Prostate gland (tissue), 2 donors: Measurements from ENCODE around the gene TRAPPC2. TPM values are rescaled to one million over a fixed set of nuclear protein-coding genes. Genes with fewer than 3 reads are reported as not detected.
"Not testable (repeated sequence)": the region's sequence is repeated elsewhere in the genome, so short reads cannot be mapped to it uniquely, and the experiment has no call there.

ENCODE experiments used
- DNase-seq: peaks from one replicate; pipeline ENCODE4 v3.0.0-alpha.2; 2019; ENCODE audit warnings: low spot score
- H3K27ac ChIP-seq, 2 donors: fragments of 200-600 bp; sonication (generic); 2 replicates each; pipeline ENCODE4 v1.5.1; 2017 to 2019
- H3K27me3 ChIP-seq: fragments of 200-600 bp; sonication (generic); replicated peaks from 2 replicates; pipeline ENCODE4 v1.5.1; 2019; ENCODE audit not compliant: insufficient read depth
- H3K36me3 ChIP-seq, 2 donors: fragments of 200-600 bp; sonication (generic); 1 replicate in 1 of 2; 2 replicates in 1 of 2; pipeline versions ENCODE4 v1.5.1 to v1.8.1; 2017 to 2019
- H3K4me1 ChIP-seq: fragments of 200-600 bp; sonication (generic); replicated peaks from 2 replicates; pipeline ENCODE4 v1.5.1; 2019
- H3K4me3 ChIP-seq, 2 donors: fragments of 200-600 bp; sonication (generic); 2 replicates each; pipeline ENCODE4 v1.5.1; 2017 to 2019
- H3K9me3 ChIP-seq: fragments of 200-600 bp; sonication (generic); 2 replicates; pipeline ENCODE4 v1.5.1; 2017
- CTCF ChIP-seq, 4 experiments: fragments of 200-600 bp in 2 of 4; fragments of 450-650 bp in 2 of 4; sonication (generic) in 2 of 4; IDR thresholded peaks; 1 replicate in 3 of 4; 2 replicates in 1 of 4; pipeline ENCODE4 v1.5.1; 2016 to 2019; ENCODE audit warnings: antibody characterized with exemption in 4 of 4, mild to moderate bottlenecking in 2 of 4, moderate library complexity in 2 of 4
- POLR2A ChIP-seq: fragments of 450-650 bp; IDR thresholded peaks from one replicate; pipeline ENCODE4 v1.6.1; 2016; ENCODE audit warnings: antibody characterized with exemption, mild to moderate bottlenecking
- POLR2AphosphoS5 ChIP-seq: sonication (generic); formaldehyde crosslinking; IDR thresholded peaks from one replicate; pipeline ENCODE4 v1.6.1; 2017; ENCODE audit warnings: antibody characterized with exemption
- WGBS: methylation state at CpG from one replicate; pipeline ENCODE4 v1.1.5; 2018; 5-methylcytosine and 5-hydroxymethylcytosine counted together
- intact Hi-C: fragments of 100-400 bp; cut with DNase I; formaldehyde crosslinking; loops from one replicate; pipeline ENCODE4 v1.14.2; 2022
- total RNA-seq, 2 donors: library from RNA; depleted of rRNA; stranded (reverse); fragments of >200 nt; gene quantifications; one replicate each; pipeline ENCODE4 v1.1.0, GENCODE V29; 2016

TRAPPC2 gene
- total RNA-seq, 2 donors from 2014 or later: 15.6 to 20.2 TPM

DNA sequence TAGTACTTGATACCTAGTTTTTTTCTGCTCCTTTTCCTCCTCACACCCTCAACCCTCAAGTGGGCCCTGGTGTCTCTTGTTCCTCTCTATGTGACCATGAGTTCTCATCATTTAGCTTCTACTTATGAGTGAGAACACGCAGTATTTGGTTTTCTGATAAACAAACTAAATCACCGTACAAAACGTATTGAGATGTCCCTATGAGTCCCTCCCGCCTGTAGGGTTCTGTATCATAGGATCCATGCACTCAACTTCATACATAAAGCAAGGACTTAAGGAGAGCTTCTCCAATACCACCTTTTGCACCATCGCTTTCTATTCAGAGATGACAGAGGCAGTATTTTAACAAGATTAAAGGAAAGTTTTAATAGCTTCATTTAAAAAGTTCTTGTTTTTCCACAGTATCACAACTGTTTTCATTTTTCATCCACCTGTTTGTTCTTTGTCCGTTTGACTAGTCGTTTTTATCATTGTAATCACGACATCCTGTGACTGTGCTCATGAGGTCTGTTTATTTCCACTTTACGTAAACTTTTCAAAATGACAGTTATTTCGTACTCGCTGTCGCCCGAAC, 45.9 kb downstream of the TRAPPC2 start:
- H3K9me3 ChIP-seq: no peaks in the 10 kb centered on the region
- 5% methylated on average over 13 of the region's 13 CpGs for WGBS
- intact Hi-C loops: loop anchor here (2.0 kb wide), 1 partner anchor 46 kb away; the partner anchor contains the start of genes OFD1 and TRAPPC2
- no peaks in the 10 kb centered on the region for H3K36me3 ChIP-seq
- H3K27ac ChIP-seq: peak overlapping the region; percentile 90 to 94
- peak overlapping the region; percentile 56 to 66 for H3K4me3 ChIP-seq
- TF ChIP-seq CTCF (IDR thresholded peaks at IDR 0.05) (no peak), POLR2AphosphoS5 (no peak), POLR2A (no peak)
- H3K4me1 ChIP-seq: no peaks in the 10 kb centered on the region
- no peak for DNase-seq
- H3K27me3 ChIP-seq: no peaks in the 10 kb centered on the region

DNA sequence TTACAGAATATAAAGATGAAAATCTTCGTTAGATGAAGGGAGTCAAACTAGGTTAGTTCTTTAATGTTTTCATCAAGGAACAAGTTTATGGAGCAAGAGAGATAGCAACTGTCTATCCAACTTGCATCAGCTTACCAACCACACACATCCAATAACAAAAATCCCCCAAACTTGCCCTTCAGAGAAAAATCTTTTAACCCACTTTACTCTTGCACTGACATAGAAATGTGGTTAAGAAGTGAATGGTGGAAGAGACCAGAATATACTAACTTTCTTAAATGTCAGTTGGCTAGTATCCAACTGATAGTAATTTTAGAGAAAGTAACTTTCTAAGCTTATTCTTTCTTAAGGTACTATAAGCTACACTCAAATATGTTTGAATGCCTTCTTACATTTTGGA, 47.2 kb downstream of the TRAPPC2 start:
- DNase-seq: no peak
- H3K36me3 ChIP-seq: no peaks in the 10 kb centered on the region
- no peaks in the 10 kb centered on the region for H3K9me3 ChIP-seq
- 93% methylated on average over 1 of the region's 1 CpG for WGBS
- H3K27ac ChIP-seq: no peak overlapping the region
- no peaks in the 10 kb centered on the region for H3K4me1 ChIP-seq
- H3K27me3 ChIP-seq: no peaks in the 10 kb centered on the region
- intact Hi-C loops: no loop called here
- TF ChIP-seq CTCF (IDR thresholded peaks at IDR 0.05): no peak
- no peak for TF ChIP-seq POLR2A
- TF ChIP-seq POLR2AphosphoS5: no peak
- no peak overlapping the region for H3K4me3 ChIP-seq

DNA sequence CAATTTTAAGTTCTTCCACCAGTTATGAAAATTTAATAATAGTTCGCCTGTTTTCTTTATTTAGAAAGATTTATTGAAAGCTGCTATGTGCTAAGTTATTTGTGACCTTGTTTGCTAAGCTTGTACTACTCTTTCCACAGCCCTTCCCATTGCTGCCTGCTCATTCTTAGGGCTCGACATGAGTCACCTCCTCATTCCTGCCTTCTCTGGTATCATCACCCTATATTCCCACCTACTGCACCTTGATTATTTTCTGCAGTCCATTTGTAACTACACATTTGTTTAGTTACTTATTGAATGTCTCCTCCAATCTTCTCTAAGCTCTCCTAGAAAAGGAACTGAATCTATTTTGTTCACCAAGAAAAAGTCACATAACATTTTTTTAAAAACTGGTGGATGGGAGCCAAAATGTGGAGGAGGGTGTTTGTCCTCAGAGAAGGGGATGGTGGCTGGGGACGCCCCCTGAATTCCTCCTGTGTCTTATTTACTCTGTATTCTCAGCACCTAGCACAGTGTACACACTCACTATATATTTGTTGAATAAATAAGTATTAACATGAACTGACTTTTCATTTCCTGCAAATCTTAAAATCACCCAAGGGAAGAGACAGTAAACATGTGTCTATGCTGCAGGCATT, 49.2 kb downstream of the TRAPPC2 start:
- no peak for TF ChIP-seq POLR2A
- no peak for TF ChIP-seq POLR2AphosphoS5
- no peak for TF ChIP-seq CTCF (IDR thresholded peaks at IDR 0.05)
- H3K27ac ChIP-seq: no peak overlapping the region
- 31% methylated on average over 3 of the region's 3 CpGs for WGBS
- DNase-seq: no peak
- no peak overlapping the region for H3K4me3 ChIP-seq
- no peaks in the 10 kb centered on the region for H3K4me1 ChIP-seq
- intact Hi-C loops: no loop called here
- no peaks in the 10 kb centered on the region for H3K27me3 ChIP-seq
- no peaks in the 10 kb centered on the region for H3K9me3 ChIP-seq
- H3K36me3 ChIP-seq: no peaks in the 10 kb centered on the region

GRCh38 chrX:13684361-13684760, 50.1 kb downstream of the TRAPPC2 start:
- 88% methylated on average over 4 of the region's 4 CpGs for WGBS
- intact Hi-C loops: no loop called here

GRCh38 chrX:13681595-13681994, 52.8 kb downstream of the TRAPPC2 start:
- Histone ChIP-seq H3K9me3 (no peaks in the 10 kb centered on the region), H3K4me3 (no peak overlapping the region), H3K4me1 (no peaks in the 10 kb centered on the region), H3K27me3 (no peaks in the 10 kb centered on the region), H3K27ac (no peak overlapping the region), H3K36me3 (no peaks in the 10 kb centered on the region)
- intact Hi-C loops: no loop called here
- TF ChIP-seq POLR2AphosphoS5: no peak
- no peak for TF ChIP-seq CTCF (IDR thresholded peaks at IDR 0.05)
- TF ChIP-seq POLR2A: no peak
- DNase-seq: no peak
- 96% methylated on average over 7 of the region's 7 CpGs for WGBS

More at GRCh38 chrX:13684361-13684760, 50.1 kb downstream of the TRAPPC2 start:
- Histone ChIP-seq H3K27ac (no peak overlapping the region), H3K4me1 (no peaks in the 10 kb centered on the region), H3K4me3 (no peak overlapping the region), H3K9me3 (no peaks in the 10 kb centered on the region), H3K36me3 (no peaks in the 10 kb centered on the region), H3K27me3 (no peaks in the 10 kb centered on the region)
- TF ChIP-seq POLR2AphosphoS5 (no peak), POLR2A (no peak)
- DNase-seq: no peak

GRCh38 chrX:13679700-13680099, 54.7 kb downstream of the TRAPPC2 start:
- H3K4me3 ChIP-seq, H3K4me1 ChIP-seq, H3K27ac ChIP-seq, H3K27me3 ChIP-seq, H3K36me3 ChIP-seq, intact Hi-C loops, DNase-seq, H3K9me3 ChIP-seq: not testable (repeated sequence)
- WGBS: 98% methylated on average over 3 of the region's 4 CpGs
